ENCODE data around the gene ETV6. TPM values are rescaled to one million over a fixed set of nuclear protein-coding genes. Genes with fewer than 3 reads are reported as not detected.

ETV6 gene
- total RNA-seq, 1 experiment from 2014 or later: 14.1 TPM

DNA sequence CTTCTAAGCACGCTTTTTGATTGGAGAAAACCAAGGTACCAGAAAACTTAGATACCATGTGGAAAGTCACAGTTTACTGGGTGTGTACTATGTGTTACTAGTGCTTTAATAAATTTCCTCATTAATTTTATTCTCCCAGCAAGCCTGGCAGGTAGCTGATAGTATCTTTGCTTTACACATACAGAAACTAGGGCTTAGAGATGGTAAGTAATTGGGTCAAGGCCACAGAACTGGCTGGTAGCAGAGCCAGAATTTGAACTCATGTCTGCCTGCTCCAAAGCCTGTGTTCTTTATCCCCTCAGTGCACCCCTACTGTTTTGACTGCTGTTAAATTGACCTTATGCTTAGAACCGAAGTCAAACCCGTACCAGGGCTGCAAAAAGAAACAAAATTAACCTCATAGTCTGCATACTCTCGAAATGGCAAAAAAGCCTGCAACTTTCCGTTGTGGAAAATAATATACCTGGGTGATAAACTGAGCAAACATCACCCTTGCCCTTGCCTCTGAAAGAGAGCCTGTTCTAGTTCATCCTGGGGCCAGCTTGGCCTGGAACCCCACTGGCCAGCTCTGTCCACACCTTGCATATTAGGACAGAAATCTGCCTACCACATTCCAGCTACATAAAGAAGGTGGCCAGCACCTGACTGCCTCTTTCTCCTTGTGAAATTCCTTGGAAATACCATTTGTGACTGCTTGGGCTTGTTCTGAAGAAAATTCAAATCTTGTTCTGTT, 118.9 kb downstream of the ETV6 start:
- Histone ChIP-seq H3K27ac (ENCODE audit: low read depth, low read length) (no peak overlapping the region), H3K9me3 (ENCODE audit: control insufficient read depth in 1 of 2, insufficient read depth in 1 of 2, low read depth in 1 of 2, low read length in 2 of 2) (no peaks in the 10 kb centered on the region), H3K4me3 (replicated peaks in 1 of 2; ENCODE audit: low read depth in 1 of 2, low read length in 2 of 2) (no peak overlapping the region), H3K9me2 (ENCODE audit: insufficient read depth) (no peaks in the 10 kb centered on the region), H3K36me3 (ENCODE audit: control insufficient read depth in 1 of 2, insufficient read depth in 2 of 2, low read length in 2 of 2) (no peaks in the 10 kb centered on the region), H2AFZ (ENCODE audit: low read depth, low read length, poor library complexity, severe bottlenecking) (no peak overlapping the region), H3K4me2 (ENCODE audit: low read length) (no peak overlapping the region), H4K20me1 (ENCODE audit: insufficient read depth) (no peaks in the 10 kb centered on the region), H3K4me1 (ENCODE audit: control insufficient read depth in 1 of 2, insufficient read depth in 2 of 2, low read length in 2 of 2) (no peaks in the 10 kb centered on the region), H3K9ac (ENCODE audit: low read length) (no peak overlapping the region), H3K27me3 (ENCODE audit: insufficient read depth, low read length) (no peaks in the 10 kb centered on the region), H3K79me2 (ENCODE audit: insufficient read depth, low read length) (no peaks in the 10 kb centered on the region)
- BruUV-seq (replicated peaks): no TSS peak
- TF ChIP-seq, protein P1, sequence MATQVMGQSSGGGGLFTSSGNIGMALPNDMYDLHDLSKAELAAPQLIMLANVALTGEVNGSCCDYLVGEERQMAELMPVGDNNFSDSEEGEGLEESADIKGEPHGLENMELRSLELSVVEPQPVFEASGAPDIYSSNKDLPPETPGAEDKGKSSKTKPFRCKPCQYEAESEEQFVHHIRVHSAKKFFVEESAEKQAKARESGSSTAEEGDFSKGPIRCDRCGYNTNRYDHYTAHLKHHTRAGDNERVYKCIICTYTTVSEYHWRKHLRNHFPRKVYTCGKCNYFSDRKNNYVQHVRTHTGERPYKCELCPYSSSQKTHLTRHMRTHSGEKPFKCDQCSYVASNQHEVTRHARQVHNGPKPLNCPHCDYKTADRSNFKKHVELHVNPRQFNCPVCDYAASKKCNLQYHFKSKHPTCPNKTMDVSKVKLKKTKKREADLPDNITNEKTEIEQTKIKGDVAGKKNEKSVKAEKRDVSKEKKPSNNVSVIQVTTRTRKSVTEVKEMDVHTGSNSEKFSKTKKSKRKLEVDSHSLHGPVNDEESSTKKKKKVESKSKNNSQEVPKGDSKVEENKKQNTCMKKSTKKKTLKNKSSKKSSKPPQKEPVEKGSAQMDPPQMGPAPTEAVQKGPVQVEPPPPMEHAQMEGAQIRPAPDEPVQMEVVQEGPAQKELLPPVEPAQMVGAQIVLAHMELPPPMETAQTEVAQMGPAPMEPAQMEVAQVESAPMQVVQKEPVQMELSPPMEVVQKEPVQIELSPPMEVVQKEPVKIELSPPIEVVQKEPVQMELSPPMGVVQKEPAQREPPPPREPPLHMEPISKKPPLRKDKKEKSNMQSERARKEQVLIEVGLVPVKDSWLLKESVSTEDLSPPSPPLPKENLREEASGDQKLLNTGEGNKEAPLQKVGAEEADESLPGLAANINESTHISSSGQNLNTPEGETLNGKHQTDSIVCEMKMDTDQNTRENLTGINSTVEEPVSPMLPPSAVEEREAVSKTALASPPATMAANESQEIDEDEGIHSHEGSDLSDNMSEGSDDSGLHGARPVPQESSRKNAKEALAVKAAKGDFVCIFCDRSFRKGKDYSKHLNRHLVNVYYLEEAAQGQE (IDR thresholded peaks at IDR 0.05; ENCODE audit: low read depth): no peak
- TF ChIP-seq ZNF274 (IDR thresholded peaks at IDR 0.05; ENCODE audit: low read depth, low read length) (no peak), CEBPB (IDR thresholded peaks at IDR 0.05; ENCODE audit: low read depth) (no peak), EGR1 (IDR thresholded peaks at IDR 0.05; ENCODE audit: low read depth) (no peak), FOSL1 (IDR thresholded peaks at IDR 0.05; ENCODE audit: low read depth) (no peak), SP1 (IDR thresholded peaks at IDR 0.05; ENCODE audit: low read depth) (no peak), POLR2AphosphoS5 (IDR thresholded peaks at IDR 0.05; ENCODE audit: low read depth, low read length) (no peak)
- TF ChIP-seq, protein P2, sequence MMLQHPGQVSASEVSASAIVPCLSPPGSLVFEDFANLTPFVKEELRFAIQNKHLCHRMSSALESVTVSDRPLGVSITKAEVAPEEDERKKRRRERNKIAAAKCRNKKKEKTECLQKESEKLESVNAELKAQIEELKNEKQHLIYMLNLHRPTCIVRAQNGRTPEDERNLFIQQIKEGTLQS (IDR thresholded peaks at IDR 0.05): no peak
- TF ChIP-seq, protein P3, sequence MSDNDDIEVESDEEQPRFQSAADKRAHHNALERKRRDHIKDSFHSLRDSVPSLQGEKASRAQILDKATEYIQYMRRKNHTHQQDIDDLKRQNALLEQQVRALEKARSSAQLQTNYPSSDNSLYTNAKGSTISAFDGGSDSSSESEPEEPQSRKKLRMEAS (IDR thresholded peaks at IDR 0.05): no peak
- POLR2A ChIA-PET: no interaction called here
- intact Hi-C loops (cut with micrococcal nuclease): no loop called here
- RAD21 ChIA-PET (ENCODE audit: low non-redundant PET in 1 of 2, low total read pairs in 2 of 2, uncharacterized antibody in 2 of 2, unreplicated experiment in 2 of 2): interaction anchor here in 1 of 2 experiments (0.6 kb wide), 1 partner anchor 189 kb away, joined by 3 read pairs; no protein-coding TSS in a partner anchor
- DNase-seq (ENCODE audit: low read depth, low spot score) (no peak), ATAC-seq (no peak)
- CTCF ChIA-PET: no interaction called here
